GM18867 (cell line): Measurements from ENCODE around the gene WSB1.
A peak's percentile ranks its signal among the peaks of the same experiment; 100 is the strongest.
"Not testable (repeated sequence)": the region's sequence is repeated elsewhere in the genome, so short reads cannot be mapped to it uniquely, and the experiment has no call there.

ENCODE experiments used
- ATAC-seq: cut with Tn5 transposase; IDR thresholded peaks from one replicate; pipeline ENCODE4 v1.9.1; 2021; ENCODE audit warnings: mild to moderate bottlenecking, moderate library complexity; ENCODE audit not compliant: unreplicated experiment

The WSB1 gene

GRCh38 chr17:27293898-27294688 lies at the start of gene WSB1:
Gene WSB1, plus strand, starts transcription at chr17:27294114. Its CDS starts 282 bp downstream, at chr17:27294396.
- peak; percentile 84 for ATAC-seq

- ATAC-seq, result no peak
Observed at GRCh38 chr17:27244491-27245223, 49.3 kb upstream of the WSB1 start.

GRCh38 chr17:27245230-27245696 lies 48.7 kb upstream of the WSB1 start:
- peak; percentile 84 for ATAC-seq

GRCh38 chr17:27246537-27246936 lies 47.4 kb upstream of the WSB1 start:
- ATAC-seq, result no peak

GRCh38 chr17:27247071-27247957 lies 46.6 kb upstream of the WSB1 start:
- no peak for ATAC-seq

- ATAC-seq, result no peak
Observed at GRCh38 chr17:27247958-27248342, 46.0 kb upstream of the WSB1 start.

GRCh38 chr17:27250791-27251190 lies 43.1 kb upstream of the WSB1 start:
- ATAC-seq, result not testable (repeated sequence)

GRCh38 chr17:27254802-27255201 lies 39.1 kb upstream of the WSB1 start:
- not testable (repeated sequence) for ATAC-seq

GRCh38 chr17:27256225-27257030 lies 37.5 kb upstream of the WSB1 start:
- ATAC-seq, result no peak

- ATAC-seq, result no peak
Observed at GRCh38 chr17:27257031-27257357, 36.9 kb upstream of the WSB1 start.

GRCh38 chr17:27259356-27259755 lies 34.6 kb upstream of the WSB1 start:
- no peak for ATAC-seq

GRCh38 chr17:27263386-27263785 lies 30.5 kb upstream of the WSB1 start:
- ATAC-seq, result no peak

GRCh38 chr17:27264068-27264812 lies 29.7 kb upstream of the WSB1 start:
- no peak for ATAC-seq

- ATAC-seq, result no peak
Observed at GRCh38 chr17:27265333-27265732, 28.6 kb upstream of the WSB1 start.

- no peak for ATAC-seq
Observed at GRCh38 chr17:27266228-27266627, 27.7 kb upstream of the WSB1 start.

GRCh38 chr17:27268394-27269085 lies 25.4 kb upstream of the WSB1 start:
- ATAC-seq, result no peak

- no peak for ATAC-seq
Observed at GRCh38 chr17:27269201-27269600, 24.7 kb upstream of the WSB1 start.

GRCh38 chr17:27269974-27270373 lies 23.9 kb upstream of the WSB1 start:
- no peak for ATAC-seq

GRCh38 chr17:27276653-27277156 lies 17.2 kb upstream of the WSB1 start:
- ATAC-seq, result no peak
